T-helper 17 cell (primary cell): ENCODE data around the gene ZNF888. TPM values are rescaled to one million over a fixed set of nuclear protein-coding genes. Genes with fewer than 3 reads are reported as not detected.

Source experiments
- ATAC-seq: fragments of 150-1000 bp; cut with Tn5 transposase; 2 replicates; pipeline ENCODE4 v1.10.0; 2021; ENCODE audit warnings: mild to moderate bottlenecking, moderate library complexity
- DNase-seq, 3 donors: peaks; one replicate each; pipeline versions ENCODE4 v3.0.0 to v3.0.0-alpha.2; 2020 to 2021
- H3K9me3 ChIP-seq: one replicate; pipeline ENCODE4 v1.7.0; 2013; ENCODE audit warnings: low read length, mild to moderate bottlenecking; ENCODE audit not compliant: control insufficient read depth, poor library complexity, severe bottlenecking
- H3K27ac Mint-ChIP-seq: one replicate; pipeline ENCODE4 v1.8.0; 2022; ENCODE audit warnings: mild to moderate bottlenecking, moderate library complexity, mixed read lengths
- H3K27me3 Mint-ChIP-seq: one replicate; pipeline ENCODE4 v1.8.0; 2022; ENCODE audit warnings: mixed read lengths
- H3K36me3 Mint-ChIP-seq: one replicate; pipeline ENCODE4 v1.8.0; 2022; ENCODE audit warnings: low read depth, mixed read lengths
- H3K4me1 Mint-ChIP-seq: one replicate; pipeline ENCODE4 v1.8.0; 2022; ENCODE audit warnings: mild to moderate bottlenecking, mixed read lengths
- H3K4me3 Mint-ChIP-seq: one replicate; pipeline ENCODE4 v1.8.0; 2022; ENCODE audit warnings: mild to moderate bottlenecking, moderate library complexity, mixed read lengths
- total RNA-seq, 4 donors: library from RNA in 2 of 4; stranded (reverse) in 2 of 4; gene quantifications; one replicate each; pipeline ENCODE4 v1.2.3 and lab custom pipeline; 2022 to 2026

Gene ZNF888
- total RNA-seq (1 to 10 TPM; 3.7 to 4.4 TPM), total RNA-seq (lab: John Stamatoyannopoulos, UW) (7.5 to 10.7 reads per million in 2 donors)

DNA sequence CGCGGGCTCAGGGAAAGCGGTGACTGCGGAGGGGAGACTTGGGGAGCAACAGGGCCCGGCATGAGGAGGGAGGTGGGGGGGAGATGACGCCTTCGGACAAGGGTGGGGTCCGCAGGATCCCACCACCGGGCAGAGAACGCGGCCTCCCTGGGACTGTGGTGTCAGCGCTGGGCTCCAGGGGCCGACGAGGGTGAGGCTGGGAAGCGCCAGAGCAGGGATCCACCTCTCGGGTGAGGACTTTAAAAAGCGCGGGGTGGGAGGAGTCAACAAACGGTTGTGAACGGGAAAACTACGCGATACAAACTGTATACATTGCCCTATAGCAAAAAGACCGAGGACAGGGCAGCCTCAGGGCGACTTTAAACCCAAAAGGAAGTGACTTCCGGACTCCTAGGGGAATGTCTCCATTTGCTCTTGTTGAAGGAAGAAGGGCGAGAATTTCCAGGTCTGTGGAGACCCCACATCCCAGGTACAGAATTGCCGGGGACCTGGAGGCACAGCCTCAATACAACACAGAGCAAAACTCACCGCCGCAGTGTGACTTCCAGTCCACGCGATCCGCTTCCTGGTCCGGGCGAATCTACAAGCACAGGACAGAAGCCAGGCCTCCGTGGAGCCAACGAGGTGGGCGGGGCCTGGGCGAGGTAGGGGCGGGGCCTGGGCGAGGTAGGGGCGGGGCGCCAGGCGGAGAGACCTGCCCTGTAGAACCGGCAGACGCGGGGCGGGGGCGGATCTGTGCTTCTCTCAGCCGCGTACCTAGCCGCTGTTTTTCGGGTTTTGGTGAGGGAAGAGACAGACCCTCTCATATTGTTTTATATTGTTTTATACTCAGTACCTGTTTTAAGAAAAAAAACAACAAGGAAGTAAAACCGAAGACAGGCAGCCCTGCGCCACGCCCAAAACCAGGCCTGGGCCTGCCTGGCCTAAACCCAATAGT is at the start of gene ZNF888:
ZNF888 (minus strand) TSS at position 588 of the 937 bp plus-strand sequence. CDS start 5,555 bp downstream, outside the sequence.
- Mint-ChIP-seq H3K4me1 (peaks cover 19% of the 10 kb centered on the region), H3K27me3 (no peaks in the 10 kb centered on the region), H3K36me3 (peaks cover 8% of the 10 kb centered on the region), H3K27ac (peak within 1 kb of the TSS; percentile 92), H3K4me3 (peak within 1 kb of the TSS; percentile 87)
- ATAC-seq (peak; percentile 100), DNase-seq (peak; percentile 74 to 83 (median 82))
- no peaks in the 10 kb centered on the region for H3K9me3 ChIP-seq

DNA sequence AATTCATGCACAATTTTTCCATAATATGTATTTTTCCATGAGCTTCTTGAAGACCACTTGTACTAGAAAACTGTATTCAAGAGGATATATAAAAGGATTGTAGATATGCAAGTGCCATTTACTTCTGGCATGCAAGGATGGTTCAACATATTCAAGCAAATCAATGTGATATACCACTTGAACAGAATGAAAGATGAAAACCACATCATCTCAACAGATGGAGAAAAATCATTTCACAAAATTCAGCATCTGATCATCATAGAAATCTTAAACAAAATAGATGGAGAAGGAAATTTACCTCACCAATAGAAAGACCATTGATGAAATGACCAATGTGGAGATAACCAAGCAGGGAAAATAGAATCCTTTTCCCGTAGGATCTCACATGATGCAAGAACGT is 44.5 kb upstream of the ZNF888 start:
- peaks cover 7% of the 10 kb centered on the region for H3K9me3 ChIP-seq
- Mint-ChIP-seq H3K36me3 (peaks cover 3% of the 10 kb centered on the region), H3K27ac (no peak overlapping the region), H3K27me3 (no peaks in the 10 kb centered on the region), H3K4me3 (no peak overlapping the region), H3K4me1 (peaks cover 4% of the 10 kb centered on the region)
- ATAC-seq = no peak
- DNase-seq = no peak

DNA sequence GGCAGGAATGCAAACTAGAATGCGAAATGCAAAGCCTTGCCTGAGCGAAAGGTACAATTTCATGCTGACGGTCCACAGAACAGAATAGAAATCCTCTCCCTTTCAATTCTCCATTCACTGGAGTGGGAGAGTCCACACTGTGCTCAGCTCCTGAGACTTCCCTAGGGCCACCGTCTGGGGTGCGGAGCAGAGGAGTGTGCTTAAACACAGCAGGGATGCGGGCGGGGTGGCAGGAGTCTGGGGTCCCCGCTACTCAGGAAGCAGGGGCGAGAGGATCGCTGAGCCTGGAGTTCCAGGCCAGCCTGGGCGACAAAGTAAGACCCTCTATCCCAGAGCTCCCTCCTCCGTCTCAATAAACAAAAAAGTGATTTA is 40.0 kb upstream of the ZNF888 start:
- no peaks in the 10 kb centered on the region for H3K36me3 Mint-ChIP-seq
- peak; percentile 8 for ATAC-seq
- peak overlapping the region; percentile 92 for H3K27ac Mint-ChIP-seq
- H3K9me3 ChIP-seq = no peaks in the 10 kb centered on the region
- no peaks in the 10 kb centered on the region for H3K27me3 Mint-ChIP-seq
- no peak for DNase-seq
- peak overlapping the region; percentile 89 for H3K4me3 Mint-ChIP-seq
- H3K4me1 Mint-ChIP-seq = peaks cover 11% of the 10 kb centered on the region

DNA sequence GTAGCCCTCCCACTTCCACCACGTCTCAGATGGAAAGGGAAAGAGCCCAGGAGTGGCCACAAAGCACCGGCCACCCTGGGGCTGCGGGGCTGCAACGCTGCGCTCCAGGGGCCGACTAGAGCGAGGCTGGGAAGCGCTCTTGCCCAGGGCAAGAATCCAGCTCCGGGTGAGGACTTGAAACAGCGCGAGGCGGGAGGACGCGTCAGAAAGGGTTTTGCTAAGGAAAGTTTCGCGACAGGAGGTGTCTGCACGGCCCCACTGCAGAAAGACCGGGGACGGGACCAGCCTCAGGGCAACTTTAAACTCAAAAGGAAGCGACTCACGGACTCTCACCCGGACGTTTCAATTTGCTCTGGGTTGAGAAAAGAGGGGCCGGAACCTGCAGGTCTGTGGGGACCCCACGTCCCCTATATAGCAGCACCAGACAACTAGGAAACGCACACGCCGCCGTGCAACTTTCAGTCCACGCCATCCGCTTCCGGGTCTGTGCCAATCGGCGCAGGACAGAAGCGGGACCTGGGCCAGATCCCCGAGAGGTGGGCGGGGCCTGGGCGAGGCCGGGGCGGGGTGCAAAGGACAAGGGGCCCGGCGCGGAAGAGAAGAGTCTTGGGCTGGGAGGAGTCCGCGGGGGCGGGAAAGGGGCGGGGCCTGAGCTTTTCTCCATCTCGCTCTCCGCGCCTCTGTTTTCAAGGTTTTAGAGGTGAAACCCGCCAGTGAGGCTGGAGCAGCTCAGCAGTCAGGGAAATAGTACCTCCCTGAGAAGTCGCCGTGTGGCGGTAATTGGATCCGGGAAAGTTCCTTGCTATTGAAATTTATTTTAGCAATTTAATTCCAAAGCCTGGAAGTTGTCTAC is 39.4 kb upstream of the ZNF888 start, which contains the start of gene ZNF816:
ZNF816 (minus strand) TSS at position 488 of the 853 bp plus-strand sequence. CDS start 6,792 bp downstream, outside the sequence.
- Mint-ChIP-seq H3K36me3 (no peaks in the 10 kb centered on the region), H3K4me3 (peak within 1 kb of the TSS; percentile 89), H3K4me1 (peaks cover 11% of the 10 kb centered on the region), H3K27me3 (no peaks in the 10 kb centered on the region), H3K27ac (peak within 1 kb of the TSS; percentile 92)
- DNase-seq (peak; percentile 98 to 99 (median 98)), ATAC-seq (peak; percentile 99)
- peaks cover 2% of the 10 kb centered on the region for H3K9me3 ChIP-seq

DNA sequence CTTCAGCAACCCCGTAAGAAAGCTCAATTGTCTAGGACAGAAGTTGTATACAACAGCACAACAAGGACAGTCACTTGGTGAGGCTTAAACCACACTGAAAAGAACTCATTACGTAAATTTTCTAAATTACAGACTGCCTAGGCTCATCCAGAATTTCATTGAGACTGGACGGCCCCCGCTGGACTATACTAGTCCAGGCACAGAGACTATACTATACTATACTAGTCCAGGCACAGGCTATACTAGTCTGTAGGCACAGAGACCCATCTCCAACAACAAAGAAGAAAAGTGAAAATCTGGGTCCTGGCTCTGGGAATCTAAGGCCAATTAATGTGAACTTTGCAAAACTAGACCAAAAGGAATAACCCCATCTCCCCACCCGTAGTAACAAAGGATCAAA is 38.8 kb upstream of the ZNF888 start:
- Mint-ChIP-seq H3K27me3 (no peaks in the 10 kb centered on the region), H3K27ac (peak overlapping the region; percentile 92), H3K36me3 (no peaks in the 10 kb centered on the region), H3K4me3 (peak overlapping the region; percentile 89), H3K4me1 (peaks cover 11% of the 10 kb centered on the region)
- H3K9me3 ChIP-seq = peaks cover 6% of the 10 kb centered on the region
- ATAC-seq = no peak
- DNase-seq = no peak

DNA sequence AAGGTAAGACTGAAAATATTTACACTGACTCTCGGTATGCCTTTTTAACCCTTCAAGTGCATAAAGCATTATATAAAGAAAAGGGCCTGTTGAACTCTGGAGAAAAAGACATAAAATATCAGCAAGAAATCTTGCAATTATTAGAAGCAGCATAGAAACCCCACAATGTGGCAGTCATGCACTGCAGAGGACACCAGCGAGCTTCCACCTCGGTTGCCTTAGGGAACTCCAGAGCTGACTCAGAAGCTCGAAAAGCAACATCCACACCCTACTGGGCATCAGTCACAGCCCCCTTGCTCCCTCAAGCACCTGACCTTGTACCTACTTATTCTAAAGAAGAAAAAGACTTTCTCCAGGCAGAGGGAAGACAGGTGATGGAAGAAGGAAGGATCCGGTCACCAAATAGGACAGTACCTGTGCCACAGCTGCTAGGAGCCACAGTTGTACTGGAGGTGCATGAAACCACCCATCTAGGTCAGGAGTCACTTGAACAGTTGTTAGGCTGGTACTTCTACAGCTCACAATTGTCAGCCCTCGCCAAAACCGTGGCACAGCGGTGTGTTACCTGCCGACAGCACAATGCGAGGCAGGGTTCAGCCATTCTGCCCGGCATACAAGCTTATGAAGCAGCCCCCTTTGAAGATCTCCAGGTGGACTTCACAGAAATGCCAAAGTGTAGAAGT is 36.5 kb upstream of the ZNF888 start:
- Mint-ChIP-seq H3K36me3 (peaks cover 12% of the 10 kb centered on the region), H3K27me3 (no peaks in the 10 kb centered on the region), H3K27ac (no peak overlapping the region), H3K4me1 (peaks cover 11% of the 10 kb centered on the region), H3K4me3 (no peak overlapping the region)
- H3K9me3 ChIP-seq = peaks cover 19% of the 10 kb centered on the region
- DNase-seq = no peak
- no peak for ATAC-seq

DNA sequence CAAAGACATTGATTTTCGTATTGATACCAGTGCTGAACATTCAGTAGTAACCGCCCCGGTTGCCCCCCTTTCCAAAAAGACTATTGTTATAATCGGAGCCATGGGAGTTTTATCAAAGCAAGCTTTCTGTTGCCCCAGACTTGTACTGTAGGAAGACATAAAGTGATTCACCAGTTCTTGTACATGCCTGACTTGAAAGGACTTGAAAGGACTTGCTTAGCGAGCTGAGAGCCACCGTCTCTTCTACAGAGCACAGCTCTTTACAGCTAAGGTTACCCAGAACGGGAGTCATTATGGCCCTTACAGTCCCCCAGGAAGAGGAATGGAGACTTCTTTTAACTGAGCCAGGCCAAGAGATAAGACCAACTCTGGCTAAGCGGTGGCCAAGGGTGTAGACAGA is 34.4 kb upstream of the ZNF888 start:
- Mint-ChIP-seq H3K36me3 (peaks cover 17% of the 10 kb centered on the region), H3K4me3 (no peak overlapping the region), H3K4me1 (peaks cover 7% of the 10 kb centered on the region), H3K27me3 (no peaks in the 10 kb centered on the region), H3K27ac (no peak overlapping the region)
- DNase-seq (no peak), ATAC-seq (no peak)
- peaks cover 35% of the 10 kb centered on the region for H3K9me3 ChIP-seq

DNA sequence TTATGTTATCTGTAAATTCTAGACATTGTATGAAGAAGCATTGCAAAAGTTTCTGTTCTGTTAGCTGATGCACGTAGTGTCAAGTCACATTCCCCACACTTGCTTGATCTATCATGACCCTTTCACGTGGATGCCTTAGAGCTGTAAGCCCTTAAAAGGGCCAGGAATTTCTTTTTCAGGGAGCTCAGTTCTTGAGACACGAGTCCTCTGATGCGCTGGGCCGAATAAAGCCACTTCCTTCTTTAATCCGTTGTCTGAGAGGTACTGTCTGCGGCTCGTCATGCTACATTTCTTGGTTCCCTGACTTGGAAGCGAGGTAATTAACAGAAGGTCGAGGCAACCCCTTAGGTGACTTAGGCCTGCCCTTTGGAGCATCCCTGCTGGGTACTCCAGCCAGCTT is 33.7 kb upstream of the ZNF888 start:
- no peaks in the 10 kb centered on the region for H3K27me3 Mint-ChIP-seq
- ATAC-seq = no peak

DNA sequence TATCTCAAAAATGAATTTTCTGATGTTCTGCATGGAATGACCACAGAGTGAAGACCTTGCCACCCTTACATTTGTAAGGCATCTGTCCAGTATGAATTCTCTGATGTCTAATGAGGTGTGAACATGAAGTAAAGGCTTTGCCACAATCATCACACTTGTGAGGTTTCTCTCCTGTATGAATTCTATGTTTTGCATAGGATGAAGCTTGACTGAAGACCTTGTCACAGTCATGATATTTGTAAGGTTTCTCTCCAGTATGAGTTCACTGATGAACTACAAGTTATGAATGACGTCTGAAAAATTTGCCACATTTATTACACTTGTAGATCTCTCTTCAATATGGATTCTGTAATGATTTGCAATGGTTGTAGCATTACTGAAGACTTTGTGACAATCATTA is 26.2 kb upstream of the ZNF888 start:
- H3K9me3 ChIP-seq = peaks cover 47% of the 10 kb centered on the region
- Mint-ChIP-seq H3K27ac (no peak overlapping the region), H3K4me3 (no peak overlapping the region), H3K4me1 (no peaks in the 10 kb centered on the region), H3K27me3 (no peaks in the 10 kb centered on the region), H3K36me3 (peaks cover 13% of the 10 kb centered on the region)
- no peak for ATAC-seq
- DNase-seq = no peak

More for the DNA sequence above, 33.7 kb upstream of the ZNF888 start:
- Mint-ChIP-seq H3K4me3 (no peak overlapping the region), H3K4me1 (peaks cover 3% of the 10 kb centered on the region), H3K27ac (no peak overlapping the region), H3K36me3 (peaks cover 20% of the 10 kb centered on the region)
- H3K9me3 ChIP-seq = peaks cover 42% of the 10 kb centered on the region
- DNase-seq = no peak

DNA sequence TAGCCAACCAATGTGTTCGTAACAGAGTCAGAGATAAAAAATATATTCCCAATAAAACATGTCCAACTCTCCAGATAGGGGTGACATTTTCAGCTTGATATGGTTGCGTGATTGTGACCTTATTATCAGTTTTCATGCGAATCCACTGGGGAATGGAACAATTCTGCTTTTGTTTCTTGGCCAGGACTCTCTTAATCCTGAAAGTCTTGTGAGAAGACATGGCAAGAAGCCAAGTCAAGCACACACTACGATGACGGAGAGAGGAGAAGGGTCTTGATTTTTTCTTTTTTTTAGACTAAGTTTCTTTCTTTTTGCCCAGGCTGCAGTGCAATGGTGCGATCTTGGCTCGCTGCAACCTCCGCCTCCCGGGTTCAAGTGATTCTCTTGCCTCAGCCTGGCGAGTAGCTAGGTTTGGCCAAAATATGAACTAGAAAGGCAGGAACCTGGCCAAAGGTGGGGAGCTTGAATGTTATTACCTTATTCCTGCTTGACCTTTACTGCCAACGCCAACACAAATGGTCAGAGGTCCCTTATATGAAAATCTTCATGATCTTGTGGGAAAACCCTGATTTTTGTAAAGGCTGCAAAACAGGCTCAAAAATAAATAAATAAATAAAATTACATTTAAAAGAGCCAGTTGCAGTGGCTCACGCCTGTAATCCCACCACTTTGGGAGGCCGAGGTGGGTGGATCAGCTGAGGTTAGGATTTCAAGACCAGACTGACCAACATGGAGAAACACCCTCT is 25.0 kb upstream of the ZNF888 start:
- no peak overlapping the region for H3K27ac Mint-ChIP-seq
- no peak for ATAC-seq
- H3K27me3 Mint-ChIP-seq = no peaks in the 10 kb centered on the region
- H3K4me1 Mint-ChIP-seq = no peaks in the 10 kb centered on the region
- H3K9me3 ChIP-seq = peaks cover 40% of the 10 kb centered on the region
- H3K36me3 Mint-ChIP-seq = peaks cover 9% of the 10 kb centered on the region
- no peak for DNase-seq
- H3K4me3 Mint-ChIP-seq = no peak overlapping the region

DNA sequence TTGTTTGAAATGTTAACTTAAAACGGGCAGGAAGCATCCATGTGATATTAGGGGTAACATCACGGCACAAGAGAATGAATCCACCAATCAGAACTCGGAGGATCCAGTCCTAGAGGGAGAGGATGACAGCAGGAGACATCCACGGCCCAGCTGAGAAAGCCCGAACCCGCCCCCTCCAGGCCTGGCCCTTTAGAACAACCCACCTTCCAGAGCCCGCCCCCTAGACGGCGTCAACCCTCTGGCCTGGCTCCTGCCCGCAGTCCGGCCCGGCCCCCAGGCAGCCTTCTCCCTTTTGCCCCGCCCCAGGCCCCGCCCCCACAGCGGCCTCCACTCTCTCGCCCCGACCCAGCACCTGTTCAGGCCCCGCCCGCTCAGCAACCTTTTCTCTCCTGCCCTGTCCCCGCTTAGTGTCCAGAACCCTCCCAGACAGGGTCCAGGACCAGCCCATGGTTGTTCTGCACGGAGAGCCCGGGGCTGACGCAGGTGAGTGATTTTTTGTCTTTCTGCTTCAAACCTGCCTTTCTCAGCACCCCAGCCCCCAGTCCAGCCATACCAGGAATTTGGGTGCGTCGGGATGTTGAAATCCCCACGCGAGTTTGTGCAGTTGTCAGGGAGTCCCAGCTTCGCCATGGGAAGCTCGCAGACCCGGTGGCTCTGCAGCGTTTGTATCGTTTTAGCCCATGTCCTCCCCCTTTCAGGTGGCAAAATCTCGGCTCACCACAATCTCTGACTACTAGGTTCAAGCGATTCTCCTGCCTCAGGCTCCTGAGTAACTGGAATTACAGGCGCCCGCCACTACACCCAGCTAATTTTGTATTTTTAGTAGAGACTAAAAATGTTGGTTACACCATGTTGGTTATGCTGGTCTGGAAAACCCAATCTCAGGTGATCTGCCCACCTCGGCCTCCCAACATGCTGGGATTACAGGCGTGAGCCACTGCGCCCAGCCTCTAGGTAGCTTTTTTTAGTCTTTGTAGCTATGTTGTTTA is 23.4 kb upstream of the ZNF888 start:
- peaks cover 5% of the 10 kb centered on the region for H3K4me1 Mint-ChIP-seq
- peaks cover 24% of the 10 kb centered on the region for H3K9me3 ChIP-seq
- no peak overlapping the region for H3K27ac Mint-ChIP-seq
- no peaks in the 10 kb centered on the region for H3K27me3 Mint-ChIP-seq
- ATAC-seq (no peak), DNase-seq (no peak)
- H3K36me3 Mint-ChIP-seq = peaks cover 5% of the 10 kb centered on the region
- H3K4me3 Mint-ChIP-seq = no peak overlapping the region
